GM23338 (cell line): ENCODE results near the gene UQCC5. TPM values are rescaled to one million over a fixed set of nuclear protein-coding genes. Genes with fewer than 3 reads are reported as not detected.
A peak's percentile ranks its signal among the peaks of the same experiment; 100 is the strongest.

Source experiments
- ATAC-seq: fragments of 200-7000 bp; cut with Tn5 transposase; 3 replicates; pipeline ENCODE4 v1.9.1; 2020
- DNase-seq: peaks from one replicate; pipeline ENCODE4 v3.0.0-alpha.2; 2015; ENCODE audit warnings: low spot score
- H2AFZ ChIP-seq: fragments of 200-600 bp; sonication (generic); 2 replicates; pipeline ENCODE4 v1.8.0; 2016; ENCODE audit warnings: antibody characterized with exemption, mild to moderate bottlenecking, moderate library complexity
- H3F3A ChIP-seq: fragments of 200-600 bp; sonication (generic); replicated peaks from 2 replicates; pipeline ENCODE4 v1.8.0; 2017; ENCODE audit warnings: antibody characterized with exemption, mixed run types, low read depth
- H3K27ac ChIP-seq: fragments of 200-600 bp; sonication (generic); 2 replicates; pipeline ENCODE4 v1.6.1; 2016; ENCODE audit warnings: low read depth
- H3K27me3 ChIP-seq: fragments of 200-600 bp; sonication (generic); 2 replicates; pipeline ENCODE4 v1.8.0; 2016; ENCODE audit warnings: mild to moderate bottlenecking, mixed run types, moderate library complexity; ENCODE audit not compliant: insufficient read depth
- H3K36me3 ChIP-seq: fragments of 200-600 bp; sonication (generic); 2 replicates; pipeline ENCODE4 v1.8.0; 2016; ENCODE audit warnings: mild to moderate bottlenecking; ENCODE audit not compliant: insufficient read depth
- H3K4me1 ChIP-seq: fragments of 200-600 bp; sonication (generic); 2 replicates; pipeline ENCODE4 v1.8.0; 2016; ENCODE audit warnings: mild to moderate bottlenecking, moderate library complexity; ENCODE audit not compliant: insufficient read depth
- H3K4me2 ChIP-seq: fragments of 200-600 bp; sonication (generic); 2 replicates; pipeline ENCODE4 v1.7.1; 2017; ENCODE audit warnings: mixed run types
- H3K4me3 ChIP-seq: fragments of 200-600 bp; sonication (generic); 2 replicates; pipeline ENCODE4 v1.6.1; 2016; ENCODE audit warnings: mixed run types
- H3K79me2 ChIP-seq: fragments of 200-600 bp; sonication (generic); replicated peaks from 2 replicates; pipeline ENCODE4 v1.8.0; 2017; ENCODE audit warnings: mild to moderate bottlenecking; ENCODE audit not compliant: insufficient read depth
- H3K9me2 ChIP-seq: fragments of 200-600 bp; sonication (generic); 2 replicates; pipeline ENCODE4 v1.8.0; 2017; ENCODE audit not compliant: insufficient read depth
- H4K20me1 ChIP-seq: fragments of 200-600 bp; sonication (generic); replicated peaks from 2 replicates; pipeline ENCODE4 v1.8.0; 2017; ENCODE audit warnings: mild to moderate bottlenecking; ENCODE audit not compliant: insufficient read depth
- H3K27ac Mint-ChIP-seq: 2 replicates; pipeline ENCODE4 v1.8.0; 2020; ENCODE audit warnings: inconsistent platforms, mild to moderate bottlenecking, moderate library complexity, mixed read lengths
- H3K27me3 Mint-ChIP-seq: 3 replicates; pipeline ENCODE4 v1.8.0; 2022; ENCODE audit warnings: low read depth, mild to moderate bottlenecking, moderate library complexity, mixed read lengths, inconsistent platforms; ENCODE audit not compliant: insufficient read depth, poor library complexity
- H3K36me3 Mint-ChIP-seq: 3 replicates; pipeline ENCODE4 v1.8.0; 2021; ENCODE audit warnings: low read depth, mild to moderate bottlenecking, inconsistent platforms, moderate library complexity, mixed read lengths
- H3K4me1 Mint-ChIP-seq: 3 replicates; pipeline ENCODE4 v1.8.0; 2020; ENCODE audit warnings: mild to moderate bottlenecking, inconsistent platforms, mixed read lengths
- H3K4me3 Mint-ChIP-seq: 3 replicates; pipeline ENCODE4 v1.8.0; 2021; ENCODE audit warnings: moderate library complexity, mild to moderate bottlenecking, inconsistent platforms, mixed read lengths
- H3K9me3 Mint-ChIP-seq: 3 replicates; pipeline ENCODE4 v1.8.0; 2020; ENCODE audit warnings: moderate library complexity, mild to moderate bottlenecking, inconsistent platforms, mixed read lengths
- CREB1 ChIP-seq: fragments of 250-450 bp; sonication (Bioruptor Pico); IDR thresholded peaks from 2 replicates; pipeline ENCODE4 v1.5.0; 2020; ENCODE audit warnings: low read depth, mild to moderate bottlenecking, moderate library complexity
- JUNB ChIP-seq: IDR thresholded peaks from one replicate; pipeline ENCODE4 v1.6.1; 2016; ENCODE audit warnings: antibody characterized with exemption; ENCODE audit not compliant: unreplicated experiment
- NANOG ChIP-seq: IDR thresholded peaks from 2 replicates; pipeline ENCODE4 v1.6.1; 2016; ENCODE audit warnings: antibody characterized with exemption, borderline replicate concordance
- ZNF331 ChIP-seq: fragments of 250-450 bp; sonication (Bioruptor Pico); IDR thresholded peaks from 2 replicates; pipeline ENCODE4 v1.5.0; 2020; ENCODE audit warnings: low read depth, mild to moderate bottlenecking, moderate library complexity
- ZNF462 ChIP-seq: fragments of 250-450 bp; sonication (Bioruptor Pico); IDR thresholded peaks from 2 replicates; pipeline ENCODE4 v1.5.0; 2020; ENCODE audit warnings: mild to moderate bottlenecking, moderate library complexity
- polyA plus RNA-seq: library from polyadenylated mRNA; unstranded; fragments of >200 nt; fragmentation: Nextera tagmentation; extraction: Ambion mirVana; gene quantifications from 2 replicates; pipeline ENCODE4 v1.2.1, GENCODE V29; 2016
- total RNA-seq: library from RNA; depleted of rRNA; stranded (reverse); fragments of >200 nt; shearing (Covaris generic); gene quantifications from 2 replicates; pipeline ENCODE4 v1.2.3, GENCODE V29; 2014

The UQCC5 gene
- total and polyA plus RNA-seq, 2 experiments from 2014 or later, result 2.6 to 156 TPM

- H2AFZ ChIP-seq, result no peak overlapping the region
- H4K20me1 ChIP-seq, result no peaks in the 10 kb centered on the region
- H3K9me3 Mint-ChIP-seq, result no peaks in the 10 kb centered on the region
- H3K4me1 ChIP-seq, result peaks cover 7% of the 10 kb centered on the region; the same call in 1 of the 2 replicates
- H3K9me2 ChIP-seq, result no peaks in the 10 kb centered on the region
- ATAC-seq, result no peak
- no peak for TF ChIP-seq NANOG
- TF ChIP-seq ZNF462 (CRISPR knock-in tag), result no peak
- no peak for TF ChIP-seq JUNB
- TF ChIP-seq CREB1 (CRISPR knock-in tag), result no peak
- no peak for TF ChIP-seq ZNF331
- H3K36me3 Mint-ChIP-seq, result peaks cover 17% of the 10 kb centered on the region
- no peak for DNase-seq
- H3K4me2 ChIP-seq, result no peak overlapping the region
- H3K27ac ChIP-seq, result no peak overlapping the region
- H3K4me1 Mint-ChIP-seq, result peaks cover 17% of the 10 kb centered on the region; the same call in 2 of the 3 replicates
- peaks cover 7% of the 10 kb centered on the region for H3K36me3 ChIP-seq
- peak overlapping the region; percentile 79; the same call in 1 of the 2 replicates for H3K27ac Mint-ChIP-seq
- H3K79me2 ChIP-seq, result no peaks in the 10 kb centered on the region
- no peak overlapping the region for H3K4me3 ChIP-seq
- no peaks in the 10 kb centered on the region for H3K27me3 ChIP-seq
- H3K4me3 Mint-ChIP-seq, result no peak overlapping the region
- no peaks in the 10 kb centered on the region for H3F3A ChIP-seq
- H3K27me3 Mint-ChIP-seq, result peaks cover 4% of the 10 kb centered on the region
Measured at GRCh38 chr3:52555056-52555455, 18.7 kb downstream of the UQCC5 start.
